ENCODE measurements around the gene KAT6B.

- TF ChIP-seq CTCF (IDR thresholded peaks at IDR 0.05) (no peak), POLR2A (IDR thresholded peaks at IDR 0.05; ENCODE audit: low read depth) (no peak), POLR2AphosphoS5 (IDR thresholded peaks at IDR 0.05) (no peak)
Measured at GRCh38 chr10:74993649-74994048, 167.2 kb downstream of the KAT6B start.
